ENCODE data around the gene PTGR1.

DNA sequence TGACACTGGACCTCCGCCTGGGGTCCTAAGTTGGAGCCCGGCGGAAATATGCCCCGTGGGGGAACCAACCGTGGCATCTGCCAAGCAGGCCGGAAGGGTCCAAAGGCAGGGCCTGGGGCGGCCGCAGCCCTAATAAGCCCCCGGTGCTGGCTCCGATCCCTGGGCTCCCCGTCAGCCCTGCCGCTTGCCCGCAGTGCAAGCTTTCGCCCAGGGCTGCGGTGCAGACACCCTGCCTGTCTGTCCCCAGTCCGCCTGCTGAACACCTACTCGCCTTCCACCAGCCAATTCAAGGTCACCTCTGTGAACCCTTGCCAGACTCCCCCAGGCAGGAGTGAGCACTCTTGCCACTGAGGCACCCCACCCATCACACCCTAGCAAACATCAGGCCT is 502 bp upstream of the PTGR1 start:
- no peak for TF ChIP-seq POLR2A (IDR thresholded peaks at IDR 0.05)
- TF ChIP-seq, protein P1, sequence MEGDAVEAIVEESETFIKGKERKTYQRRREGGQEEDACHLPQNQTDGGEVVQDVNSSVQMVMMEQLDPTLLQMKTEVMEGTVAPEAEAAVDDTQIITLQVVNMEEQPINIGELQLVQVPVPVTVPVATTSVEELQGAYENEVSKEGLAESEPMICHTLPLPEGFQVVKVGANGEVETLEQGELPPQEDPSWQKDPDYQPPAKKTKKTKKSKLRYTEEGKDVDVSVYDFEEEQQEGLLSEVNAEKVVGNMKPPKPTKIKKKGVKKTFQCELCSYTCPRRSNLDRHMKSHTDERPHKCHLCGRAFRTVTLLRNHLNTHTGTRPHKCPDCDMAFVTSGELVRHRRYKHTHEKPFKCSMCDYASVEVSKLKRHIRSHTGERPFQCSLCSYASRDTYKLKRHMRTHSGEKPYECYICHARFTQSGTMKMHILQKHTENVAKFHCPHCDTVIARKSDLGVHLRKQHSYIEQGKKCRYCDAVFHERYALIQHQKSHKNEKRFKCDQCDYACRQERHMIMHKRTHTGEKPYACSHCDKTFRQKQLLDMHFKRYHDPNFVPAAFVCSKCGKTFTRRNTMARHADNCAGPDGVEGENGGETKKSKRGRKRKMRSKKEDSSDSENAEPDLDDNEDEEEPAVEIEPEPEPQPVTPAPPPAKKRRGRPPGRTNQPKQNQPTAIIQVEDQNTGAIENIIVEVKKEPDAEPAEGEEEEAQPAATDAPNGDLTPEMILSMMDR (IDR thresholded peaks at IDR 0.05), result no peak
